Stimulated activated CD8-positive, alpha-beta memory T cell treated with anti-CD3 and anti-CD28 coated beads, Interleukin-15, amount 100 ng/mL, for 48 hours (primary cell): ENCODE data around the gene HIGD1C.

Source experiments
- DNase-seq, 2 donors: peaks; one replicate each; pipeline ENCODE4 v3.0.0-alpha.2; 2020; ENCODE audit warnings: low read depth in 2 of 2

Gene HIGD1C

GRCh38 chr12:51018956-51019355 is 66.6 kb downstream of the HIGD1C start:
- no peak for DNase-seq

- no peak for DNase-seq
Observed at GRCh38 chr12:51019927-51020326, 67.6 kb downstream of the HIGD1C start.
